GF-D8 (cell line): Measurements from ENCODE around the gene SLC34A1.
A peak's percentile ranks its signal among the peaks of the same experiment; 100 is the strongest.
"Not testable (repeated sequence)": the region's sequence is repeated elsewhere in the genome, so short reads cannot be mapped to it uniquely, and the experiment has no call there.

Source experiments
- DNase-seq: peaks from one replicate; lab custom pipeline; 2025; lab: John Stamatoyannopoulos, UW

Gene SLC34A1

GRCh38 chr5:177410575-177410974, 26.3 kb downstream of the SLC34A1 start:
- DNase-seq: peak; percentile 50

- DNase-seq: no peak
These were observed 28.5 kb downstream of the SLC34A1 start for GRCh38 chr5:177412603-177413233.

GRCh38 chr5:177414481-177414880, 30.2 kb downstream of the SLC34A1 start:
- DNase-seq: no peak

GRCh38 chr5:177417081-177417480, 32.8 kb downstream of the SLC34A1 start:
- not testable (repeated sequence) for DNase-seq

GRCh38 chr5:177419046-177419445, 34.8 kb downstream of the SLC34A1 start:
- no peak for DNase-seq

GRCh38 chr5:177420472-177420871, 36.2 kb downstream of the SLC34A1 start:
- DNase-seq: not testable (repeated sequence)

- DNase-seq: no peak
These were observed 37.0 kb downstream of the SLC34A1 start for GRCh38 chr5:177421062-177421798.

GRCh38 chr5:177423671-177424070, 39.4 kb downstream of the SLC34A1 start:
- DNase-seq: no peak

GRCh38 chr5:177425196-177425800, 41.1 kb downstream of the SLC34A1 start:
- no peak for DNase-seq

GRCh38 chr5:177425801-177426565, 41.7 kb downstream of the SLC34A1 start:
- DNase-seq: peak; percentile 99

- peak; percentile 14 for DNase-seq
These were observed 42.5 kb downstream of the SLC34A1 start, which contains the start of gene GRK6 for GRCh38 chr5:177426566-177427210. Gene GRK6 (plus strand): TSS chr5:177426676. CDS start chr5:177426846, 170 bp downstream.

GRCh38 chr5:177427211-177427822, 43.1 kb downstream of the SLC34A1 start:
- DNase-seq: peak; percentile 15

GRCh38 chr5:177427919-177428573, 43.8 kb downstream of the SLC34A1 start:
- DNase-seq: peak; percentile 20

- DNase-seq: peak; percentile 33
These were observed 44.5 kb downstream of the SLC34A1 start for GRCh38 chr5:177428574-177429217.

GRCh38 chr5:177429248-177430040, 45.2 kb downstream of the SLC34A1 start:
- DNase-seq: peak; percentile 97

GRCh38 chr5:177430140-177430951, 46.1 kb downstream of the SLC34A1 start:
- DNase-seq: no peak

- no peak for DNase-seq
These were observed 46.7 kb downstream of the SLC34A1 start for GRCh38 chr5:177430972-177431316.

GRCh38 chr5:177431317-177432142, 47.3 kb downstream of the SLC34A1 start:
- peak; percentile 86 for DNase-seq
